Keratinocyte (primary cell): ENCODE measurements around the gene INTS6L. TPM values are rescaled to one million over a fixed set of nuclear protein-coding genes. Genes with fewer than 3 reads are reported as not detected.

Experiments used
- DNase-seq: peaks from one replicate; pipeline ENCODE4 v3.0.0-alpha.2; 2011; ENCODE audit warnings: low read depth, missing footprints, low spot score
- FAIRE-seq: peaks from 2 replicates; lab custom pipeline; 2011; peaks lifted over from hg19 to GRCh38; lab: Jason Lieb, UNC
- H2AFZ ChIP-seq: 2 replicates; pipeline ENCODE4 v1.6.0; 2012; ENCODE audit warnings: low read length, control low read depth, inconsistent platforms; ENCODE audit not compliant: control insufficient read depth
- H3K27ac ChIP-seq: 2 replicates; pipeline ENCODE4 v1.5.1; 2011; ENCODE audit warnings: low read length; ENCODE audit not compliant: control insufficient read depth, insufficient read depth
- H3K27me3 ChIP-seq: 3 replicates; pipeline ENCODE4 v1.6.0; 2011; ENCODE audit warnings: low read length; ENCODE audit not compliant: control insufficient read depth, insufficient read depth; ENCODE audit errors: extremely low read depth
- H3K36me3 ChIP-seq, 2 experiments: 2 replicates in 1 of 2; 3 replicates in 1 of 2; pipeline ENCODE4 v1.5.1; 2011; ENCODE audit warnings: low read length in 2 of 2, mild to moderate bottlenecking in 1 of 2; ENCODE audit not compliant: control insufficient read depth in 2 of 2, insufficient read depth in 2 of 2; ENCODE audit errors: extremely low read depth in 1 of 2
- H3K4me1 ChIP-seq: 3 replicates; pipeline ENCODE4 v1.5.1; 2011; ENCODE audit warnings: low read length; ENCODE audit not compliant: control insufficient read depth, insufficient read depth; ENCODE audit errors: extremely low read depth
- H3K4me2 ChIP-seq: 3 replicates; pipeline ENCODE4 v1.6.0; 2011; ENCODE audit warnings: low read depth, low read length; ENCODE audit not compliant: control insufficient read depth, insufficient read depth; ENCODE audit errors: extremely low read depth
- H3K4me3 ChIP-seq, 3 experiments: fragments of 200-600 bp in 1 of 3; sonication (generic) in 1 of 3; 2 replicates in 2 of 3; 3 replicates in 1 of 3; pipeline ENCODE4 v1.5.1; 2011 to 2016; ENCODE audit warnings: low read length in 3 of 3, mild to moderate bottlenecking in 3 of 3, control low read depth in 2 of 3, inconsistent platforms in 1 of 3, low read depth in 1 of 3, mixed read lengths in 1 of 3, mixed run types in 1 of 3, moderate library complexity in 1 of 3; ENCODE audit not compliant: control insufficient read depth in 2 of 3, insufficient read depth in 2 of 3; ENCODE audit errors: extremely low read depth in 1 of 3
- H3K79me2 ChIP-seq: 2 replicates; pipeline ENCODE4 v1.6.0; 2012; ENCODE audit warnings: low read length; ENCODE audit not compliant: control insufficient read depth, insufficient read depth
- H3K9ac ChIP-seq: 3 replicates; pipeline ENCODE4 v1.6.0; 2011; ENCODE audit warnings: low read length; ENCODE audit not compliant: control insufficient read depth, insufficient read depth; ENCODE audit errors: extremely low read depth
- H3K9me1 ChIP-seq: 3 replicates; pipeline ENCODE4 v1.6.0; 2011; ENCODE audit warnings: low read length; ENCODE audit not compliant: control insufficient read depth, insufficient read depth; ENCODE audit errors: extremely low read depth
- H3K9me3 ChIP-seq: 2 replicates; pipeline ENCODE4 v1.5.1; 2012; ENCODE audit warnings: low read depth, low read length; ENCODE audit not compliant: control insufficient read depth
- H4K20me1 ChIP-seq: 3 replicates; pipeline ENCODE4 v1.6.0; 2011; ENCODE audit warnings: low read length; ENCODE audit not compliant: control insufficient read depth, insufficient read depth; ENCODE audit errors: extremely low read depth
- CTCF ChIP-seq, 3 experiments: IDR thresholded peaks in 1 of 3; conservative IDR thresholded peaks in 1 of 3; optimal IDR thresholded peaks in 1 of 3; 2 replicates in 2 of 3; 3 replicates in 1 of 3; pipeline versions ENCODE3 to v1.5.1; 2011; ENCODE audit warnings: low read length in 3 of 3, mild to moderate bottlenecking in 3 of 3, moderate library complexity in 2 of 3, control low read depth in 1 of 3, inconsistent platforms in 1 of 3; ENCODE audit not compliant: insufficient read depth in 2 of 3; ENCODE audit errors: extremely low read depth in 1 of 3
- EZH2 ChIP-seq: IDR thresholded peaks from one replicate; pipeline ENCODE4 v1.6.1; 2012; ENCODE audit warnings: inconsistent platforms, mild to moderate bottlenecking, low read length, moderate library complexity
- dilution Hi-C: fragments of 300-500 bp; cut with MboI; formaldehyde crosslinking; loops from one replicate; pipeline ENCODE4 v1.7.0; 2020; ENCODE audit warnings: low sequenced_read_pairs; ENCODE audit not compliant: extremely low pct_ligation_motif_present
- polyA plus RNA-seq, 5 experiments: library from polyadenylated mRNA; depleted of rRNA in 3 of 5; stranded (reverse) in 3 of 5; stranded (forward) in 1 of 5; unstranded in 1 of 5; fragments of >200 nt; gene quantifications; 1 replicate in 1 of 5; 2 replicates in 3 of 5; 3 replicates in 1 of 5; pipeline versions ENCODE4 v1.2.1 to v1.2.3, GENCODE V29; 2011 to 2012; ENCODE audit warnings: missing spikeins in 2 of 5, low read depth in 1 of 5, low replicate concordance in 1 of 5

Gene INTS6L
- polyA plus RNA-seq, 1 donor (not counting 4 experiments of a cell fraction or from before 2014, with no cell fraction given): 14.5 TPM

GRCh38 chrX:135489542-135489941, 30.9 kb upstream of the INTS6L start:
- no peak for FAIRE-seq

GRCh38 chrX:135490979-135491514, 29.4 kb upstream of the INTS6L start:
- no peaks in the 10 kb centered on the region for H3K79me2 ChIP-seq
- no peaks in the 10 kb centered on the region for H3K27me3 ChIP-seq
- H3K9me1 ChIP-seq: no peaks in the 10 kb centered on the region
- no peak overlapping the region for H3K4me2 ChIP-seq
- H4K20me1 ChIP-seq: no peaks in the 10 kb centered on the region
- no peaks in the 10 kb centered on the region for H3K9me3 ChIP-seq
- no peak overlapping the region for H3K9ac ChIP-seq
- H3K4me1 ChIP-seq: no peaks in the 10 kb centered on the region
- DNase-seq: no peak
- H2AFZ ChIP-seq: no peak overlapping the region
- H3K27ac ChIP-seq: no peak overlapping the region
- dilution Hi-C loops: no loop called here
- no peaks in the 10 kb centered on the region for H3K36me3 ChIP-seq
- FAIRE-seq: no peak
- no peak overlapping the region for H3K4me3 ChIP-seq
- TF ChIP-seq CTCF (optimal IDR thresholded peaks at IDR 0.05 in 1 of 3, IDR thresholded peaks at IDR 0.05 in 1 of 3, conservative IDR thresholded peaks at IDR 0.05 in 1 of 3; ENCODE audit: extremely low read depth in 1 of 3, insufficient read depth in 2 of 3, low read length in 3 of 3): no peak

More at GRCh38 chrX:135489542-135489941, 30.9 kb upstream of the INTS6L start:
- Histone ChIP-seq H3K9me3 (no peaks in the 10 kb centered on the region), H3K27me3 (no peaks in the 10 kb centered on the region), H3K4me1 (no peaks in the 10 kb centered on the region), H3K79me2 (no peaks in the 10 kb centered on the region), H3K9ac (no peak overlapping the region), H3K4me3 (no peak overlapping the region), H3K4me2 (no peak overlapping the region), H2AFZ (no peak overlapping the region), H3K27ac (no peak overlapping the region), H4K20me1 (no peaks in the 10 kb centered on the region), H3K36me3 (no peaks in the 10 kb centered on the region), H3K9me1 (no peaks in the 10 kb centered on the region)
- dilution Hi-C loops: no loop called here
- TF ChIP-seq CTCF (optimal IDR thresholded peaks at IDR 0.05 in 1 of 3, IDR thresholded peaks at IDR 0.05 in 1 of 3, conservative IDR thresholded peaks at IDR 0.05 in 1 of 3; ENCODE audit: extremely low read depth in 1 of 3, insufficient read depth in 2 of 3, low read length in 3 of 3) (no peak), EZH2 (no peak)
- no peak for DNase-seq
